Measurements from ENCODE around the gene HAUS5.

The HAUS5 gene

DNA sequence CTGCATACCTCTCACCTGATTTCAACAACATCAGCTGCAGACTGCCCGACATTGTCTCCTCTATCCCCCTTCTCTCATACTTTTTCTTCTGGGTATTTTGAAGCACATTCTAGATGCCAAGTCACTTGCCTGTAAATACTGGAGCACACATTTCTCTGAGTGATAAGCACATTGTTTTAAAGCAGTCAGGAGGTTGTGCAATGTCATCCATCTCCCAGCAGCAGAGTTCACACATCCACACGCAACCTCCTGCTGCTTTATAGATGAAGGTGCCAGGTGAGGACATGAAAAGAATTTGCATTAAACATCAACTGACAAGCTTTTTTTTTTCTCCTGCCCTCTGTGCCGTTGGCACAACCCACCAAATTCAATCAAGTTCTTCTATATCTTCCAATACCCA lies 59.3 kb downstream of the HAUS5 start:
- DNase-seq (ENCODE audit: low read depth in 2 of 2): no peak

DNA sequence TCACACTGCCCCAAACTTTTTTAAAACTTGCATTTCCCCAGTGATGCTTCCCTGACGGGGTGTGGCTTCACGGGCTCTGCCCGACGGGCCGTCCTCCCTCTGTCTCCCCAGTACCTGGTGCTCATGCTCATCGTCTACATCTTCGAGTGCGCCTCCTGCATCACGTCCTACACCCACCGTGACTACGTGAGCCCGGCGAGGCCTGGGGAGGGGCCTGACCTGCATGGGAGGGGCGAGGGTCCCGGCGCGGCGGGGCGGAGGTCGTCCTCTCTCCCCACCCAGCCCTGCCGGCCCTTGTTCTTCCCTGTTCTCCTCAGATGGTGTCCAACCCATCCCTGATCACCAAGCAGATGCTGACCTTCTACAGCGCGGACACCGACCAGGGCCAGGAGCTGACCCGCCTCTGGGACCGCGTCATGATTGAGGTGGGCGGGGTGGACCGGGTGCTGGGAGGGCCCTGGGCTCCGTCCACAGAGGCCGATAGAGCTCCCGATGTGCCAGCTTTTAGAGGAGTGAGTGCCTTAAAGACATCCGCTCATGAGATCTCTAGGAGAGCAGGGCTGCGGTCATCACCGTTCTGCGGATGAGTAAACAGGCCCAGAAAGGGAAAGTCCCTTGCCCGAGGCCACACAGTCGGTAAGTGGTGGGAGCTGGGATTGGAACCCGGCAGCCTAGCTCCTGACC lies 60.7 kb downstream of the HAUS5 start:
- peak; percentile 15 to 23 for DNase-seq (ENCODE audit: low read depth in 2 of 2)

Data from stimulated activated CD8-positive, alpha-beta memory T cell treated with anti-CD3 and anti-CD28 coated beads, Interleukin-7, amount 100 ng/mL, for 4 hours (primary cell).